Fibroblast of skin of right quadriceps (primary cell): Measurements from ENCODE around the gene SLK.
A peak's percentile ranks its signal among the peaks of the same experiment; 100 is the strongest.

Source experiments
- DNase-seq: peaks from one replicate; pipeline ENCODE4 v3.0.0-alpha.2; 2013

The SLK gene

DNA sequence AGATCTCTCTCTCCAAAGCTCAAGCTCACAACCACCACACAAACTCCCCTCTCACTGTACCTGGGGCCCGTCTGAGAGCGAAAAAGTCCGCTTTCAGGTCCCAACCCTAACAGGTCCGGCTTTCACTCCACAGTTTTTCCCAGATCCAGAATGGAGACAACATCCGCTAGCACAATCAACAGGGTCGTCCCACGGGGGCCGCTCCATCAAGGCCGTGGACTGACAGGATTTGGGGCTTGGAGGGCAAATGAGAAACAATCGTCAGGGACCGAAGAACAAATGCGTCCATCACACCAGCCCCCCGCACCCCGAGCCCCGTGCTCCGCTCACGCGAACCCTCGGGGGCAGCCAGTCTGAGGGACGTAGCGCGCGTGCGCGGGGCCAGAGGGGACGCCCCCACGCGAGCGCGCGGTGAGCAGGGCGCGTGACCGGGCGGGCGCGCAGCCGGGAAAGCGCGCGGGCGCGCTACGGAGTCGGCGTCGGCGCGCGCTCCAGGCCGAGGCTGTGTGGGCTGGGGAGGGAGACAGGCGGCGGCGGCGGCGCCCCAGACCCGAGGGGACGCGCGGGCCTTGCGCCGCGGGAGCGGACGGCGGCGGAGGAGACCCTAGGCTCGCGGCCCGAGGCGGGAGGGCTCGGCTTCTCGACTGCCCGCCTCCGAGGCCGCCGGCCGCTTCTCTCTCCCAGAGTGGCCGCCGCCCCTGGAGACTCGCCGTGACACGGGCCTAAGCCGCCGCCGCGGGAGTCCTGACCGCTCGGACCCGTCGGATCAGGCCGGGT is at the start of gene SLK:
TSS of gene SLK (plus strand) at position 470 of the 777 bp plus-strand sequence. CDS start 606 bp downstream, outside the sequence.
- peak; percentile 86 for DNase-seq

DNA sequence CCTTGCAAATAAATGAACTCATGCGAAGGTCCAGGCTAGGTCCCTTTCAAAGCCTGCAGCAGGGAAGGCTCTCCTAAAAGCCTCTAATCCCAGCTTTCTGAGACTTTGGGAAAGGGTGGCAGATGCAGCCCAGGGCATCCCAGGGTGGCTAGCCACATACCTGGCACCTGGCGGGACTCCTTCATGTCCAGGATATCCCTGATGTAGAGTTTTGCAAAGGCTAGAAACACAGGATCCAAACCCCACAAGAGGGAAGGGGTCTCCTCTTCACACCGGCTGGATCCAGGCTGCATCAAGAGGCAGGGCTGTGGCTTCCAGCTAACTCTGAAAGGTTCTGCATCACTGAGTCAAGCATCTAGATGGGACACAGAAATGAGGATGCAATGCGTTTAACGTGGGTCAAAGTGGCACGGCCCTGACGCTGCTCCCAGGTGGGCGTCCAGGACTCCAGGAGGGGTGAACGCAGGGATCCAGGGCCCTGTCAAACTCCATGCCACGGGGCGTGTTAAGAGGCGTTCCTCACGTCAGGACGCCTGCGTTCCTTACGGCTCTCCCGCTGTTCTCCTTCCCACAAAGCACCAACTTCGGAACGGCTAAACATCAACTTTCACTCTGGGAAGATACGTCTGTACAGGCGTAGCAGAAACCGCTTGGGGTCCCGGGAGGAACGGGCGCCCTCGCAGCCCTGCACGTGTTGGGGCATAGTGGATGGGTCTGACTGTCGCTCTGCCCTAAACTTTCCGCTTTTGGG is 49.5 kb upstream of the SLK start:
- no peak for DNase-seq

DNA sequence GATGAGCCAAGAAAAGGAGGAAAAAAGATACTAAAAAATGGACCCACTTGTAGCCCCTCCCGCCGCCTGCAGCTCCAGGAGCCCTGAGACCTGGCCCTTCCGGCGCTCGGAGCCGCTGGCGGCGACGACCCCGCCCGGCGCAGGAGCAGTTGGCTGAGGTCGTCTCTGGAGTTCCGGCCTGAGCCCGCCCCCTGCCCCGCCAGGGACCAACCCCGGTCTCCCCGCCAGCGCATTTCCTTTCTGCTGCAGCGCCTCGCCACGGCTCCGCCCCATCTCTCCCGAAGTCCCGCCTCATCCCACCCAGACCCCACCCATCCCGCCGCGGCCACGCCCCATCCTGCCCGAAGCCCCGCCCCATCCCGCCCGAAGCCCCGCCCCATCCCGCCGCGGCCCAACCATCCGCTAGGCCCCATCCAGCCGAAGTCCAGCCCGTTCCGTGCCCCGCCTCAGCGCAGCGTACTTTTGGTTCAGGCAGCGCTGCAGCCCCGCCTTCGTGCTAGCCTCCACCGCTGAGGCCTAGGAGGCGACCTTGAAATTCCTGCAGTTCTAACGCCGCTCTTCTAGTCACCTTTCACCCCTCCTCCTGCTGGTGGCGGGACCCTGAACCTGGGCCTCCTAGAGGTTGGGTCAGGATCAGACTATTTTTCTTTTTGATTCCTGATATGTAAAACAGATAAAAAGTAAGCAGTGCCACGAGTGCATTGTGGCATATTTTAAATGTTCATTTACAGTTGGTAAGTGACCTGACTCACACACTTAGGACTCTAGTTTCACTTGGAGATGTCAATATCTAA is 48.7 kb upstream of the SLK start, which contains the start of gene STN1:
TSS of gene STN1 (minus strand) at position 132 of the 794 bp plus-strand sequence. CDS start 590 bp downstream, outside the sequence.
- peak; percentile 96 for DNase-seq

DNA sequence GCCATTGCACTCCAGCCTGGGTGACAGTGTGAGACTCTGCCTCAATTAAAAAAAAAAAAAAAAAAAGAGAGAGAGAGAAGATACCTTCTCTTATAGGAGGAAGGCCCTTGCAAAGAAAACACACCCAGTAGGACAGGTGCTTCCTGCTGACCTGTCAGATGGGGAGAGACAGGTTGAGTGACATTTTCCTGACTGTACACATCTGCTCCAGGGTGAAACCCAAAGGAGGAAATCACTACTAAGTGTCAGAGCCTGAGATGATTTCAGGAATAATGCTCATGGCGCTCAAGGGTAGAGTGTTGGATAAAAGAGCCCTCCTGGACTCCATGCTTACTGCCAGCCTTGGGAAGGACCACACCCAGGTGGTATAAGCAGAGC is 47.3 kb upstream of the SLK start:
- no peak for DNase-seq

DNA sequence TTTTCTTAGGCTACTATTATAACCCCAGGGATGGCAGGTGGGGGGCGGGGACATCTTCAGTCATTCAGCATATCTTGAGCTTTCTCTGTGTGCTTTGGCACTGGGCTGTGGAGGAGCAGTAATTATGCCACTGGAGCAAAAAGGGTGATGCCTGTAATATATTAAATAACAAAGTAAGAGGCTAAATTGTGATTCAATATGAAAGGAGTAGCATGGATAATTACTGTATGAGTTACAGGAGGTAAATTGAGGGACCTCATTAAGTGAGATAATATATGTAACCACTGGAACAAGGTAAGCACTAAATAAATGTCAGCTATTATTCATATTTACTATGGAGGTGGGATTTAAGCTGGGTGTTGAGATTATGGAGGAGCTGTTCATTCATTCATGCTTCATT is 45.7 kb upstream of the SLK start:
- no peak for DNase-seq

DNA sequence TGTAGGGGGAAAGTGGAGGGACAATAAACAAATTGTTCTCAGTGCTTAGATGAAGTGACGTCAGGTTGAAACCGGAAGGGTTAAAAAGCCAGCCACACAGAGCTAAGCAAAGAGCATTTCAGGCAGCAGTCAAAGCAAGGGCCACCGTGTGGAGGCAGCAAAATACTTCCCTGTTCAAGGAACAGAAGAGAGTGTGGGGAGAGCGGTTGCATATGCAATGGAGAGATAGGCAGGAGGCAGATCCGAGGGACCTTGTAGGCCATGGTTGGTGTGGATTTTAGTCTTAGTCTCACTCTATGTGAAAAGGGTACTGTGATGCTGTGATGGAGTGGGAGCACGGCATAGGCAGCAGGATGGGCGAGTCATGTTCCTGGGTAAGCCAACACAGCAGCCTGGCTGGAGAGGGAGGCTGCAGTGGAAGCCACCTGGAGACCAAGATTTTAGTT is 45.2 kb upstream of the SLK start:
- DNase-seq: no peak

DNA sequence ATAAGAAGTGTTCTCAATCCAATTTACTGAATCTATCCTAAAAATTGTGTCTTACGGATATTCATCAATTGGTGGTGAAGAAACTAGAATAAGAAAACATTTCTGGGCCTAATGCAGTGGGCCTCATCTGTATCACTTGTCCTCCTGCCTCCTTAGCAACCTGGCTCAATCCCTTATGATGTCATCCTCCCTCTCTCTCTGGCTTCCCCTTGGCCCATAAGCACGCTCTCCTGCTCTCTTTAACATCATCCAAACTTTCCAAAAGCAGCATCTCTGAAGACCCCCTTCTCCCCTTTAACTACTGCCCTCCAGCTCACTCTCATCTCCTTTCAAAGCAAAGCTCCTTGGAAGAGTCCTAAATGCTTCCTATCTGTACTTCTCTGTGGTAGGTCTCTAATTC is 44.3 kb upstream of the SLK start:
- no peak for DNase-seq

DNA sequence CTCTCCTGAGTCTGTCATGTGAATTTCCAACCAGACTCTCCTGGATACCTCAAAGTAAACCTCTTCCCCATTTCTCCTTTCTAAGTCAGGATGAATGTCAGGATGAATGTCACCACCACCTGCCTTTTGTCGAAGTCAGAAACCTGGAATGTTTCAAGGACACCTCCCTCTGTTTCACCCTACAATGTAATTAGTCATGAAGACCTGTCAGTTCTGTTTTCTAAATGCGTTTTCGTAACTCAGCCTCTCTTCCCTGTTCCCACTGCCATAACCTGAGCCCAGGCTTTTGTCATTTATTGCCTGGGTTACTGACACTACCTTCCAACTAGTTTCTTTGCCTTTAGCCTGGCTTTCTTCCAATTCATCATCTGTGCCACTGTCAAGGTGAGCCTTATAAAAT is 43.4 kb upstream of the SLK start:
- DNase-seq: no peak

DNA sequence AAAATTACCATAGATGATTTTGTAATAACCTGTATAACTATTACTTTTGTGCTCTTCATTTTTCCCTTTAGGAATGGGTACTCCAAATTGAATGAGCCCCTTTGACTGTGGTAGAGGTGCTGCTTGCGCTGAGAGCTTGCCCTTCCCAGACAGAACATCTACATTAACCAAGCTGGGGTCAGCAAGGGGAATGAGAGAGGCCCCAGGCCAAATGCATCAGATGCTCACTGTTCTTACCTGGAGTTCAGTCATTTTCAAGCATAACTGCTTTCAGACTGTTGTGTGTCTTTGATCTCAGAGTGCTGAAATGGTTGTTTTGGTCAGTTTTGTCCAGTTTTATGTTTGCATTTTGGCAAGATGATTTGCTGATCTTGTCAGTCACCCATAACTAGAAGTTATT is 41.3 kb upstream of the SLK start:
- DNase-seq: no peak

DNA sequence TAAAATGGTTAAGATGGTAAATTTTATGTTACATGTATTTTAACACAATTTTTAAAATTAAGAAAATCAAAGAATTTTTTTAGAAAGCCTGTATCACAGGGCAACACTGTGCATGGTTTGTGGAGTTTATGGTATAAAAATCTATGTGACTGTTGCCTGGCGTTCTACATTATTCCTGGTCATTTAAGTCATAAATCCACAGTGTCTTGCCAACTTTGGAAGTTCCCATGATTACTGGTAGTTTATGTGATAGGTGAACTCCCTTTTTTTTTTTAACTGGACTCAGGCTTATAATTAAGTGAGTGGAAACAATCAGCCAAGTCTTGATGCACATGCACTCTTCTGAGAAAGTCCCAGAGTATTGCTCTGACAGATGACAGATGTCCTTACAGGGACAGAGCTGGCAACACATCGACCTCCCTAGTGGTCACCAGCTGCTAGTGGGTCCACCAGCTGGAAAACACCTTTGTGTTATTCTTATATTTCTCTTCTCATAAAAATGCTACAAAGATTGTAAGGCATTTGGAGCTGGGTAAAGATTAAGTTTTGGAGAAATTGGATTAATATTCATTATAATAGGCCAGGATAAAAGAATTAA is 40.1 kb upstream of the SLK start:
- no peak for DNase-seq

DNA sequence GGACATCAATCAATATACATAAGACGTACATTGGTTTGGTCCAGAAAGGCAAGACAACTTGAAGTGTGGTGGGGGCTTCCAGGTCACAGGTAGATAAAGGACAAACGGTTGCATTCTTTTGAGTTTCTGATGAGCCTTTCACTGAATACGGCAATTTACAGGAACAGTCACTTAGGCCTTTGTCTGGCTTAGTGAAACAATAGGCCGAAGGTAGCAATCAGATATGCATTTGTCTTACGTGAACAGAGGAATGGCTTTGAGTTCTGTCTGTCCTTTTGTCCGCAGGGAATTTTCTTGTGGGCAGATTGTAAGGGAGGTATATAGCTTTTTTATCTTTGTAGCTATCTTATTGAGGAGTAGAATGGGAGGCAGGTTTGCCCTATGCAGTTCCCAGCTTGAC is 38.2 kb upstream of the SLK start:
- no peak for DNase-seq

DNA sequence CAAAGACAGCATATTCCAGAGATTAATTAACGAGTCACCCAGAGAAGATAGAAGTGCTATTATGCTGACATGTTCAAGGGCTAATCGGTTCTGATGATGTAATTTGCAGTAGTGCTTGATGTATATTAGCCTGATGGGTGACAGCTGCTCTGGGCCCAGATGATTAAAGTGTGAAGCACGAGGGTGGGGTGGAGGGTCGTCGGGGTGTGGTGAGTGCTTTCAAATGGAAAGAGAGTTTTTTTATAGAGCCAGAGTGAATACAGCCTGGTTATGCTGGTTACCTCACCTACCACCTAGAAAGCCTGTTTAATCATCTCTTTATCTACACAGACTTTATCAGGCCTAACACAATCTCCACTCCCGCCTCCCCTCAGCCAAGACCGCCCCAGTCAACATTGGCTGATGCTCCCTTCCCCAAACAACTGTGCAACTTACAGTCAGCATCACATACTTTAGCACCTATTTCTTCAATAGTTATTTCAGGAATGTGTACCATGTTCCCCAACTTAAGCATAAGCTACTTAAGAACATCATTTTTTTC is 37.5 kb upstream of the SLK start:
- DNase-seq: no peak

DNA sequence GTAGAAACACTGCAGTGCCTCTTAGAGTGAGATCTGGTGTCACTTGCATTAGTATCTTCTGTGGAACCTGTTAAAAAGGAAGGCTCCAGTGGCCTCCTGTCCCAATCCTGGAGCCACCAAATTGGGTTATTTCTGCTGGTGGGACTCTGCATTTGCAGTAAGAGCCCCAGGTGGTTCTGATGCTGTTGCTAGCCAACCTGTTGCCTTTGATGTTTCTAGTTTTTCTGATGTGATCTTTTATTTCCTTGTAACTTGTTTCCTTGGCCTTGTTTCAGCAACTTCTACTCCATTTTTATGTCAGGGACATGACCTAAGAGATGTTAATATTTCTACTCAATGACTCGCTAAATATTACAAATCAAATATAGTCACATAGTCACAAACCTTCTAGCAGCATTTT is 36.5 kb upstream of the SLK start:
- DNase-seq: no peak

DNA sequence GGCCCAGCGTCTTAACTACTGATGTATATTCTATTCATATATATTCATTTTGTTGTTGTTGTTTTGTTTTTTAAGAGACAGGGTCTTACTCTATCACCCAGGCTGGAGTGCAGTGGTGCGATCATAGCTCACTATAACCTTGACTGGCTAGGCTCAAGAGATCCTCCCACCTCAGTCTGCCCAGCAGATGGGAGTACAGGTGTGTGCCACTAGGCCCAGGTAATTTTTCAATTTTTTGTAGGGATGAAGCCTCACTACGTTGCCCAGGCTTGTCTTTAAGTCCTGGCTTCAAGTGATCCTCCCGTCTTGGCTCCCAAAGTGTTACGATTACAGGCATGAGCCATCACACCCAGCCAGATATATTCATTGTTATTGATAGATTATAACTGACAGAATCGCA is 36.1 kb upstream of the SLK start:
- no peak for DNase-seq

DNA sequence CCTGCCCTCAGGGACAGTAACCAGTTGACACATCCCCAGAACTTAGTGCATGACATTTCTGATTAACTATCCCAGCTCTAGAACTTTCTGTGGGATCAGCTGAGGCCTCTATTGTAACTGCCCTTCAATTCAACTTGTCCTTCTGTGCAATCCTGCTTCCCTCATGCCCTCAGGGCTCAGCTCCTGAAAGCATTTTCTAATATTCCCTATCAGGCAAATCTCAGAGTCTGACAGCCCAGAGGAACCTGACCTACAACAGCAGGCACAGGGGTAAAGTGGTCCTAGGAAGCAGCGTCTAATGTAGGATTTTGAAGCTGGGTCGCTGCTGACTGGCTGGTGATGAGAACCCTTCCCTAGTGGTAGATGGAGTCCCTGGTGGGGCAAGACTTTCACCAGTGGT is 35.3 kb upstream of the SLK start:
- no peak for DNase-seq

DNA sequence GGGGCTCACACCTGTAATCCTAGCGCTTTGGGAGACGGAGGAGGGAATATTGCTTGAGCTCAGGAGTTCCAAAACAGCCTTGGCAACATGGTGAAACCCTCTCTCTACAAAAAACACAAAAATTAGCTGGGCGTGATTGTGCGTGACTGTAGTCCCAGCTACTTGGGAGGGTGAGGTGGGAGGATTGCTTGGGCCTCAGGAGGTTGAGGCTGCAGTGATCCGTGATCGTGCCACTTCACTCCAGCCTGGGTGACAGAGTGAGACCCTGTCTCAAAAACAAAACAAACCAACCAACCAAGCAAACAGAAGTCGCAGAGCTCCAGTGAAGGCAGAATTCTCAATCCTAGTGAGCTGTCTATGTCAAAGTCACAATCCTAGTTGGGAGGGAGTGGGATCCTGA is 34.7 kb upstream of the SLK start:
- DNase-seq: no peak

DNA sequence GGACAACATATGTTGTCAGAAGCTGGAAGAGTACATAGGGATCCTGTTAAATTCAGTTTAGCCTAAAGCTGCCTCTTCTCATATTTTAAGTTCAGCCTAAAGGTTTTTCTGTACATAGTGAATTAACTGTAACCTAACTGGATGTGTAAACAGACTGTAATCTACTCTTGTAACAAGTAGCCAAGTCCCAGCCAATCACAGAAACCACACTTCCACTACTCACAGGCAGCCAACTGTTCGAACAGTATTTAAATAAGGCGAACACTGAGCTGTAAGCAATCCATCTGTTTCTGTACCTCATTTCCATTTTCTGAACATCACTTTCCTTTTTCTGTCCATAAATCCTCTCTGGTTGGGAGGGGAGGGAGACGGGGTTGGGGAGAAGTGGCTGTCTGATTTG is 34.0 kb upstream of the SLK start:
- DNase-seq: no peak

DNA sequence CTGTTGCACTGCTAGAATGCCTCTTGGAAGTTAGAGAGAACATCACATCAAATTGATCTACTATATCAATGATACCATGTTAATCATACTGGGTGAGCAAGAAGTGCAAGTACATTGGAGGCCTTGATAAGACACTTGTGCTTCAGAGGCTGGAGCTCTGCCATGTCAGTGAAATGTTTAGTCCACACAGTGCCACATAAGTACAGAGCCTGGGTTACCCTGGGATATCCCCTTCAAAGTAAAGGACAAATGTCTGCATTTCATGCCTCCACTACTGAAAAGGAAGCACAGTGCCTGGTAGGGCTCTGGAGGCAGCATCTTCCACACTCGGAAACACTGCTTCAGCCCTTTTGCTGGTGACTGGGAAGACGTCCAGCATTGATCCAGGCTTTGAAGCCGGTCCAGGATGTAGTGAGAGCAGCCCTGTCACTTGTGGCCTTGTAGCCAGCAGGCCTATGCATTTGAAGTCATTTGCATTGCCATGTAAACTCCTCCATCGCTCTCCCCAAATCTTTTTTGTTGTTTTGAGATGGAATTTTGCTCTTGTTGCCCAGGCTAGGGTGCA is 33.3 kb upstream of the SLK start:
- no peak for DNase-seq

DNA sequence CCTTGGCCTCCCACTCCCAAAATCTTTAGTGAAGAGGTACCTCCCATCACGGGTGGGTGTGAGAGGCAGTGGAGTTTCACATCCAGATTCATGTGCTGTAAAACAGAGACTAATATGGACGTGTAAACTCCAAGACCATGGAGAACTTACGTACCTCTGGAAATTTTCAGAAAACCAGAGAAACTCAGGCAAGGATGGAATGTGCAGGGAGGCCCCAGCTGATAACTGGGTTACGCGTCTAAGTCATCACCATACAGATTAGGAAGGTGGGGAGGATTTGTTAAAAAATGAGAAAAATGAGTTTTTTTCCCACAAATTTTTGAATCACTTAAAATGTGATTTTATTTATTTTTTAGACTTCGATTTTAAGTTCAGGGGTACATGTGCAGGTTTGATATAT is 32.6 kb upstream of the SLK start:
- no peak for DNase-seq

DNA sequence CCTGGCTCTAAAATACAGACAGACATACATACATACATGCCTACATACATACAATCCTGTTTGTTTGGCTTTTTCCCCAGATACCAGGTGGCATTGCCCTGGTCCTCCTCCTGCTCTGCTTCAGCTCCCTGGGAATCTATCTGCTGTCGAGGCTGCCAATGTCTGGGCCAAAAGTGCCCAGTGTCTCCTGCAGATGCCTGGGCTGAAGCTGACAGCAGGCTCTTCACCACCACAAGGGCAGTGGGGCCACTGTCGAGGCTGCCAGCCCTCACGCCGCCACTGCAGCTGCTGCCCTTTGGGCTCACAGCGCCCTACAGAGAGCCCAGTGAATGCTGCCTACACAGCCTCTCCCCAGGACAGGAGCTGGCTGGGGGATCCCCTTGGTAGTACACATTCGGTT is 30.9 kb upstream of the SLK start:
- DNase-seq: no peak

DNA sequence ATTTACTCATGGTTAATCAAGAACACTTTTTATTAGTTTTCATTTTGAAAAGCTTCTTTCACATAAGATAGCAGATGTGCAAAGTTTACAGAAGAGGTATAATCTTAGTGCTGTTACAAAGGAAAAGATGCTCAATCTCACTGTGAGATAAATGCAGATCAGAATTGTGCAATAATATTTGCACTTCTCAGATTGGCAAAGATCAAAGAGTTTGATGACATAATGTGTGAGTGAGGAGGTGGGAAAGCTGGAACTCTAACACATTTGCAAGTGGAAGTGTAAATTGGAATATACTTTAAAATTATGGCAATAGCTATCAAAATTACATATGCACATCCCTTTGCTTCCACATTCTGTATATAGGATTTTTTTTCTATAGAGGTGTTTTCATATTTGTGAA is 27.4 kb upstream of the SLK start:
- DNase-seq: no peak

DNA sequence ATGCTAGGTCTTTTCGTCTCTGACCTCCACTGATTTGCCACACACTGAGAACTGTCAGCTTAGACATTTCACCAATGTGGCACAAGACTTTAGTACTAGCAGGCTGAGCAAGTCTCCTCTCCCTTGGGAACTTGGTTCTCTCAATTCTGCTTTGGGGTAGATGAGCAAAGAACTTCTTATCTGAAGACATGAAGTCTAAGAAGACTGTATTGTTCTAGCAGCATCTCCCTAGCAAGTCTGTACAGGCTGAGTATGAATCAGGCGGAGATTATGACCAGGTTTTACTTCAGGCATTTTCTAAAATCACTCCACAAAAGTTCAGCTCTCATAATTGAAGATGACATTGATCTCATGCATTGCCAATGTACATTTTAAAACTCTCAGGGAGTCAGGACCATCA is 25.1 kb upstream of the SLK start:
- no peak for DNase-seq

DNA sequence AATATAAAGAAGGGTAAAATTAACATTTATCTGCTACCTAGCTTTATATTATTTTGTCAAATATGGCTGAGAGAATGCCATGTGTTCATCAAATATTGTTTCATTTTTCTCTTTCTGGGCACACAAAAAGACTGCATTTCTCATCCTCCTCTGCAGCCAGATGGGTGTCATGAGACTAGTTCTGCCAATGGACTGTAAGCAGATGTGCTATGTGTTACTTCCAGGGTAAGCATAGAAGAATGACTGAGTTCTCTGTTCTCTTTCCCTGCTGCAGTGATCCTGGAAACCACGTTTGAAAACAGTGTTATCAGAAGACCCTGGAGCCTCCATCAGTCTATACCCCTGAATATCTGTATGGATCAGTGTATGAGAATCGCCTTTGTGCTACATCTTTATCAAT is 24.1 kb upstream of the SLK start:
- no peak for DNase-seq
